HG03457 (cell line): ENCODE measurements around the gene POLN.

Experiments
- ATAC-seq: cut with Tn5 transposase; IDR thresholded peaks from one replicate; pipeline ENCODE4 v1.9.1; 2021; ENCODE audit warnings: moderate number of reproducible peaks; ENCODE audit not compliant: unreplicated experiment

POLN gene

GRCh38 chr4:2073808-2074481, 168.0 kb downstream of the POLN start:
- no peak for ATAC-seq

GRCh38 chr4:2072971-2073807, 168.7 kb downstream of the POLN start:
- no peak for ATAC-seq

GRCh38 chr4:2071912-2072867, 169.7 kb downstream of the POLN start:
- ATAC-seq: no peak

GRCh38 chr4:2071252-2071911, 170.5 kb downstream of the POLN start:
- no peak for ATAC-seq

GRCh38 chr4:2070421-2071251, 171.3 kb downstream of the POLN start:
- ATAC-seq: no peak

- no peak for ATAC-seq
Measured at GRCh38 chr4:2069986-2070385, 171.9 kb downstream of the POLN start.

- ATAC-seq: no peak
Measured at GRCh38 chr4:2069161-2069971, 172.6 kb downstream of the POLN start.

- ATAC-seq: no peak
Measured at GRCh38 chr4:2068566-2068965, 173.4 kb downstream of the POLN start.

- ATAC-seq: no peak
Measured at GRCh38 chr4:2068198-2068470, 173.8 kb downstream of the POLN start.

GRCh38 chr4:2067446-2068197, 174.3 kb downstream of the POLN start:
- ATAC-seq: no peak

GRCh38 chr4:2066571-2067445, 175.1 kb downstream of the POLN start:
- no peak for ATAC-seq

GRCh38 chr4:2066011-2066551, 175.8 kb downstream of the POLN start:
- no peak for ATAC-seq

GRCh38 chr4:2065106-2065930, 176.6 kb downstream of the POLN start:
- ATAC-seq: no peak

GRCh38 chr4:2064276-2064991, 177.5 kb downstream of the POLN start:
- no peak for ATAC-seq

- ATAC-seq: no peak
Measured at GRCh38 chr4:2063557-2064275, 178.2 kb downstream of the POLN start.
